Uterus (tissue), 4 donors: Measurements from ENCODE around the gene SMAD3. TPM values are rescaled to one million over a fixed set of nuclear protein-coding genes. Genes with fewer than 3 reads are reported as not detected.
A peak's percentile ranks its signal among the peaks of the same experiment; 100 is the strongest.

Experiments used
- DNase-seq, 2 donors: peaks; one replicate each; pipeline ENCODE4 v3.0.0-alpha.2; 2019 to 2020
- H3K27ac ChIP-seq, 2 donors: fragments of 200-600 bp; sonication (generic); 1 replicate in 1 of 2; 2 replicates in 1 of 2; pipeline ENCODE4 v1.5.1; 2016 to 2018
- H3K27me3 ChIP-seq, 2 donors: fragments of 200-600 bp; sonication (generic); one replicate each; pipeline ENCODE4 v1.5.1; 2018 to 2019; ENCODE audit warnings: control low read depth in 1 of 2
- H3K36me3 ChIP-seq, 2 donors: fragments of 200-600 bp; sonication (generic); one replicate each; pipeline ENCODE4 v1.5.1; 2019; ENCODE audit warnings: control low read depth in 1 of 2
- H3K4me1 ChIP-seq, 2 donors: fragments of 200-600 bp; sonication (generic); one replicate each; pipeline ENCODE4 v1.5.1; 2018 to 2019; ENCODE audit warnings: control low read depth in 1 of 2
- H3K4me3 ChIP-seq, 2 donors: fragments of 200-600 bp; sonication (generic); 1 replicate in 1 of 2; 2 replicates in 1 of 2; pipeline ENCODE4 v1.5.1; 2018 to 2019; ENCODE audit warnings: mild to moderate bottlenecking in 1 of 2
- H3K9me3 ChIP-seq, 2 donors: fragments of 200-600 bp; sonication (generic); one replicate each; pipeline ENCODE4 v1.5.1; 2019; ENCODE audit warnings: control low read depth in 1 of 2
- CTCF ChIP-seq, 4 experiments: fragments of 200-600 bp in 2 of 4; fragments of 450-650 bp in 2 of 4; sonication (generic) in 2 of 4; IDR thresholded peaks; one replicate each; pipeline ENCODE4 v1.5.1; 2016 to 2019; ENCODE audit warnings: antibody characterized with exemption in 4 of 4, mild to moderate bottlenecking in 2 of 4, moderate library complexity in 1 of 4
- POLR2A ChIP-seq, 2 donors: fragments of 450-650 bp; IDR thresholded peaks; one replicate each; pipeline ENCODE4 v1.6.1; 2016; ENCODE audit warnings: antibody characterized with exemption in 2 of 2, mild to moderate bottlenecking in 1 of 2, moderate library complexity in 1 of 2
- intact Hi-C: fragments of 100-400 bp; cut with DNase I; formaldehyde crosslinking; loops from one replicate; pipeline ENCODE4 v1.15.1; 2023; ENCODE audit warnings: low total_unique reads
- total RNA-seq, 4 donors: library from RNA; depleted of rRNA in 3 of 4; stranded (reverse); fragments of >200 nt in 3 of 4; gene quantifications; one replicate each; pipeline versions ENCODE4 v1.1.0 to v1.2.4, GENCODE V29; 2014 to 2023
- donor health status: DM: yes; HTN: yes; CAD: no.

Gene SMAD3
- total RNA-seq, result 10 to 100 TPM; 14.3 to 66.9 (median 32.3) TPM

- Histone ChIP-seq H3K9me3 (no peaks in the 10 kb centered on the region), H3K36me3 (no peaks in the 10 kb centered on the region), H3K27ac (peak within 1 kb of the TSS; percentile 91 to 94), H3K27me3 (no peaks in the 10 kb centered on the region), H3K4me1 (peaks cover 5 to 6% of the 10 kb centered on the region in 2 donors), H3K4me3 (peak within 1 kb of the TSS; percentile 73 to 85)
- DNase-seq, result peak; percentile 90 to 92
- TF ChIP-seq CTCF (IDR thresholded peaks at IDR 0.05), result no peak
- peak; percentile 59 to 69 for TF ChIP-seq POLR2A (IDR thresholded peaks at IDR 0.05)
- intact Hi-C loops, result no loop called here
These were observed at the start of gene SMAD3 for GRCh38 chr15:67065531-67066005. Gene SMAD3, plus strand, starts transcription at chr15:67065602. Its CDS starts 553 bp downstream, at chr15:67066155.

- H3K36me3 ChIP-seq, result no peaks in the 10 kb centered on the region
- no peak overlapping the region for H3K4me3 ChIP-seq
- intact Hi-C loops, result no loop called here
- H3K9me3 ChIP-seq, result no peaks in the 10 kb centered on the region
- no peak overlapping the region for H3K27ac ChIP-seq
- H3K4me1 ChIP-seq, result no peaks in the 10 kb centered on the region
- DNase-seq, result no peak
- H3K27me3 ChIP-seq, result no peaks in the 10 kb centered on the region
- no peak for TF ChIP-seq POLR2A (IDR thresholded peaks at IDR 0.05)
- TF ChIP-seq CTCF (IDR thresholded peaks at IDR 0.05), result no peak
These were observed 48.1 kb upstream of the SMAD3 start for GRCh38 chr15:67017311-67017710.

GRCh38 chr15:67018026-67018425, 47.4 kb upstream of the SMAD3 start:
- intact Hi-C loops, result no loop called here

GRCh38 chr15:67018441-67018840, 47.0 kb upstream of the SMAD3 start:
- intact Hi-C loops, result no loop called here
- Histone ChIP-seq H3K4me1 (no peaks in the 10 kb centered on the region), H3K27me3 (no peaks in the 10 kb centered on the region), H3K36me3 (no peaks in the 10 kb centered on the region), H3K4me3 (no peak overlapping the region), H3K27ac (no peak overlapping the region), H3K9me3 (no peaks in the 10 kb centered on the region)
- DNase-seq, result no peak
- TF ChIP-seq CTCF (IDR thresholded peaks at IDR 0.05) (no peak), POLR2A (IDR thresholded peaks at IDR 0.05) (no peak)

More at GRCh38 chr15:67018026-67018425, 47.4 kb upstream of the SMAD3 start:
- TF ChIP-seq CTCF (IDR thresholded peaks at IDR 0.05) (no peak), POLR2A (IDR thresholded peaks at IDR 0.05) (no peak)
- no peaks in the 10 kb centered on the region for H3K4me1 ChIP-seq
- H3K27me3 ChIP-seq, result no peaks in the 10 kb centered on the region
- H3K4me3 ChIP-seq, result no peak overlapping the region
- no peak for DNase-seq
- no peaks in the 10 kb centered on the region for H3K36me3 ChIP-seq
- no peak overlapping the region for H3K27ac ChIP-seq
- no peaks in the 10 kb centered on the region for H3K9me3 ChIP-seq

GRCh38 chr15:67019069-67019468, 46.3 kb upstream of the SMAD3 start:
- intact Hi-C loops, result no loop called here
- no peak for TF ChIP-seq POLR2A (IDR thresholded peaks at IDR 0.05)
- no peak for DNase-seq

More at GRCh38 chr15:67019069-67019468, 46.3 kb upstream of the SMAD3 start:
- no peaks in the 10 kb centered on the region for H3K9me3 ChIP-seq
- H3K36me3 ChIP-seq, result no peaks in the 10 kb centered on the region
- H3K4me3 ChIP-seq, result no peak overlapping the region
- no peaks in the 10 kb centered on the region for H3K27me3 ChIP-seq
- no peak overlapping the region for H3K27ac ChIP-seq
- H3K4me1 ChIP-seq, result peaks cover 2% of the 10 kb centered on the region in 2 donors
